GM20431 (cell line): ENCODE data around the gene TBL2.
"Not testable (repeated sequence)": the region's sequence is repeated elsewhere in the genome, so short reads cannot be mapped to it uniquely, and the experiment has no call there.

Experiments used
- in situ Hi-C: fragments of 300-500 bp; cut with MseI, MboI; formaldehyde crosslinking; loops from one replicate; pipeline ENCODE4 v1.15.0; 2020; ENCODE audit warnings: low sequenced_read_pairs; ENCODE audit not compliant: unreplicated experiment

The TBL2 gene

DNA sequence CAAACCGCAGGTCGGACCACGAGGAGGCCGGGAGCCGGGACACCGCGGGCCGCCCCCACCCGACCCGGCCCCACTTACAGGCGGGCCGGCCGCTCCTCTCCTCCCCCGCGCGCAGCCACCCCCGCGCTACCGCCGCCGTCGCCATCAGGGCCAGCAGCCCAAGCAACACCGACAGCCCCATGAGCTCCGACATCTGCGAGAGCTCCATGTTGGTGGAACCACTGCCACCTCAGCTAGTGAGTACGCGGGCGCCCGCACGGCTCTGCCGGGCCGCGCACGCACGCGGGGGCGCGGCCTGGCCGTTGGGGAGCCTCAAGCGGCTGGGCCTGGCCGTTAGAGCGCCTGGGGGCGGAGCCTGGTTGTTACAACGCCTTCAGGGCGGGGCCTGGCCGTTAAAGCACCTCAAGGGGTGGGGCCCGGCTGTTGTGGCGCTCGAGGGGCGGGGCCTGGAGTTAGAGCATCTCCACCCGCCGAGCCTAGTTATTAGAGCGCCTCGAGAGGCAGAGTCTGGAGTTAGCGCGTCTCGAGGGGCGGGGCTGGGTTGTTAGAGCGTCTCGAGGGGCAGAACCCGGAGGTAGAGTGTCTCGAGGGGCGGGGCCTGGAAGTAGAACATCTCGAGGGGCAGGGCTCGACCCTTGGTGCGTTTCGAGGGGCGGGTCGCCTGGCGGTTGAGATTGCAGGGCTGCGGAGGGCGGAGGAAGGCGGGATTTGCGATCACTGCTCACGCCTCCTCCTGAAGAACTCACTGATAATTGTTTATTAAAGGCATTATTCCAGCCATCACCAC is at the start of gene TBL2:
TSS of gene TBL2 (minus strand) at position 238 of the 787 bp plus-strand sequence. CDS start at position 208, 30 bp downstream.
- in situ Hi-C loops: no loop called here

DNA sequence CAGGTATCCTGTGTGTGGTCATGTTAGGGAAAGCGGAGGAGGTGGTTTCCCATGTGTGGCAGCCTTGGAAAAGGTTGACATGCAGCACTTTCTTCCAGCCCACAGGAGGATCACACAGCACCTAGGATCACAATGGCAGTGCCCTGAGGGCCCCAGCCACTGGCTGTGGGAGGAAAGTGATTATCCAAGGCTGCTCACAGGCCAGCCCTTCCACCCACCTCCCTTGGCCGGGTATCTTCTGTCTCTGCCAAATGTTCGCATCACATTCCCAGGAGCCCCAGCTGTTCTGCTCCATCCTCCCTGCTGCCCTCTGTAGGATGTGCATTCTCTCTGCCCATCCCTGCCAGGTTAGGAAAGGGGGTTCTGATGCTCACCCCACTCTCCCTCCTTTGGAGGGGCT is 48.4 kb upstream of the TBL2 start:
- in situ Hi-C loops: no loop called here

GRCh38 chr7:73625276-73625675 is 46.9 kb upstream of the TBL2 start:
- in situ Hi-C loops: no loop called here

- in situ Hi-C loops: no loop called here
Measured at GRCh38 chr7:73624669-73625001, 46.3 kb upstream of the TBL2 start.

- in situ Hi-C loops: no loop called here
Measured at GRCh38 chr7:73623798-73624668, 45.7 kb upstream of the TBL2 start, which contains the start of gene MLXIPL. MLXIPL (minus strand) TSS chr7:73624522; CDS start chr7:73624492, 30 bp downstream.

- in situ Hi-C loops: no loop called here
Measured at GRCh38 chr7:73622909-73623797, 44.8 kb upstream of the TBL2 start.

DNA sequence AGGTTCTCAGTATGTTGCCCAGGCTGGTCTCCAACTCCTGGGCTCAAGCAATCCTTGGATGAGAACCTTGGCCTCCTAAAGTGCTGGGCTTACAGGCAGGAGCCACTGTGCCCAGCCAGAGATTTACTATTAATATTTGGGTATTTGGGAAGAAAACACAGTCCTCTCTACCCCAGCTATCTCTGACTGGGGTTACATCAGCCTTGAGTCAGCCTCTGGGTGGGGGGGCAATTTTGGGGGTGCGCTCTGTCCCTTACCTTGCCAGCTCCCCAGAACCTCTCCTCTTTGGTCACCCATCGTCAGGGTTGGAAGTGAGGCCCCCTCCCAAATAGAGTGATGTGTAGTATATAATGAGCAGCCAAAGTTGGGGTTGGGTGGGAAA is 44.1 kb upstream of the TBL2 start:
- in situ Hi-C loops: no loop called here

DNA sequence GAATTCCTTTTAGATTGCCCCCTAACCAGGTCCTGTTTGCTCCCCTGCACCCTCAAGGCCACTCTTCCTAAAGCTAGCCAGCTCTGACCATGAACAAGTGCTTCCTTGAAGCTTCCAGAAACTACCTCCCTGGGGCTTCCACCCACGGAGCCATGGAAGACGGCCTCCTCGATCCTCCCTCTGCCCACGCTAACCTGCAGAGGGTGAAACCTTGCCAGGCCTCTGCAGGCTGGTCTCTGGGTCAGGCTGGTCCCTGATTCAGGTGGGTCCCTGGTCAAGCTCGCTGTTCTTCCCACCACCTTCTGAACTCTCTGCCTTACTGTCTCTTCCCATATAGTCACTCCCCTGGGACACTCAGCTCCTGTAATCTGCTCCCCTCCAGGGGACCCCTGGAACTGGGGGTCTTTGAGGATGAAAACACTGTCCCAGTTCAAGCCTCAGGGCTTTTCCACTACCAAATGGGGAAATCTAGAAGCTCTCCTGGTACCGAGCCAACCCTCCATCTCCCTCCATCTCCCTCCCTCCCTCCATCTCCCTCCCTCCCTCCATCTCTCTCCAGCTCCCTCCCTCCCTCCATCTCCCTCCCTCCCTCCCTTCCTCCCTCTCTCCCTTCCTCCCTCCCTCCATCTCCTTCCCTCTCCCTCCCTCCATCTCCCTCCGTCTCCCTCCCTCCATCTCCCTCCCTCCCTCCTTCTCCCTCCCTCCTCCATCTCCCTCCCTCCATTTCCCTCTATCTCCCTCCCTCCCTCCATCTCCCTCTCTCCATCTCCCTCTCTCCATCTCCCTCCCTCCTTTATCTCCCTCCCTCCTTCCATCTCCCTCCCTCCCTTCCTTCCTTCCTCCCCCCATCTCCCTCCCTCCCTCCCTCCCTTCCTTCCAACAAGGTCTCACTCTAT is 43.0 kb upstream of the TBL2 start:
- in situ Hi-C loops: no loop called here

- in situ Hi-C loops: not testable (repeated sequence)
Measured at GRCh38 chr7:73619394-73619793, 41.0 kb upstream of the TBL2 start.

- in situ Hi-C loops: no loop called here
Measured at GRCh38 chr7:73618538-73618937, 40.2 kb upstream of the TBL2 start.

DNA sequence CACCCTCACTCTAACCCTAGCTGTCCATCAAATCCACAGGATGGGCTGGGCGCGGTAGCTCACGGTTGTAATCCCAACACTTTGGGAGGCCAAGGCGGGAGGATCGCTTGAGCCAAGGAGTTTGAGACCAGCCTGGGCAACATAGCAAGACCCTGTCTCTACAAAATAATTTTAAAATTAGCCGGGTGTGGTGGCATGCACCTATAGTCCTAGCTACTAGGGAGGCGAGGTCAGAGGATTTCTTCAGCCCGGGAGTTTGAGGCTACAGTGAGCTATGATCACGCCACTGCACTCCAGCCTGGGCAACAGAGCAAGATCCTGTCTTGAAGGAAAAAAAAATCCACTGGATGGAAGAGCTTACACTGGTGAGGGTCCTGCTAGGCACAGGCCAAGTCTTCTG is 39.1 kb upstream of the TBL2 start:
- in situ Hi-C loops: not testable (repeated sequence)

DNA sequence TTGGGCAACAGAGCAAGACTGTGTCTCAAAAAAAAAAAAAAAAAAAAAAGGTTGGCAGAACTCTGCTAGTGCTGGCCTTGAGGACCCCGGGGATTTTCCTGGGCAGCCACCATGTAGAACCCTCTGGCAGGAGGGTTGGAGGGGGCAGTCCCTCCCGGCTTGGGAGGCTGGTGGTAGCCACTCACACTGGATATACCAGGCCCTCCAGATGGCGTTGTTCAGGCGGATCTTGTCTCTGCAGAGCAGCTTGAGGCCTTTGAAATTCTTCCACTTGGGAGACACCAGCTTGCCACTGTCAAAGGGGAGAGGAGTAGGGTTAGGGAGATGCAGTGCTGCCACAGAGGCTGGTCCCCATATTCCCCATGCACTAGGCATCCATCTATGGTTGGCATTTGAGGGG is 37.5 kb upstream of the TBL2 start:
- in situ Hi-C loops: no loop called here

GRCh38 chr7:73614937-73615336 is 36.6 kb upstream of the TBL2 start:
- in situ Hi-C loops: not testable (repeated sequence)

DNA sequence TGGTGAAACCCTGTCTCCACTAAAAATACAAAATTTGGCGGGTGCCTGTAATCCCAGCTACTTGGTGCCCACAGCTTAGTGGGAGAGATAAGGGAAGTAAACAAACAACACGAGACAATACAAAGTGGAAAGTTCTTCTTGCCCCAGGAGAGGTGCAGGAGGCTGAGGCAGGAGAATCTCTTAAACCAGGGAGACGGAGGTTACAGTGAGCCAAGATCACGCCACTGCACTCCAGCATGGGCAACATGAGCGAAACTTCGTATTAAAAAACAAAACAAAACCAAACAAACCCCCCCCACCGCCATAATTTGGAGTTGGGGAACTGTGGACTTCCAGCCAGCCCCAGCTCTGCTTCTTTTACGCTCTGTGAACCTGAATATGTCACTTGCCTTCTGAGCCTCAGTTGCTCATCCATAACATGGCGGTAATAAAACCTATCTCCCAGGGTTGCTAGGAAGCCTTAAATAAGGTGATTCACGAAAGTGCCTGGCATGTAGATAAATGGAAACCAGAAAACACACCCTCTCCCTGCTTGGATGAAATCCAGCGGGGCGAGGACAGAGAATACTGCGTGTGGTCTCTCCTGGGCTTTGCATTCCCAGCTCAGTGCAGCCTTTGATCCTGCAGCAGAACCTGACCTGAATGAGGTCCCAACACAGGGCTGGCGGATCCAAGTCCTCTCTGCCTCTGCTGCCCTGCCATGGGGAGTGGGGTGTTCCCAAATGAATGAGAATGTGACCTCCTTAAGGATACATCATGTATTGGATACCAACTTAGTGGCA is 35.8 kb upstream of the TBL2 start:
- in situ Hi-C loops: no loop called here

GRCh38 chr7:73612598-73613269 is 34.4 kb upstream of the TBL2 start:
- in situ Hi-C loops: no loop called here

- in situ Hi-C loops: no loop called here
Measured at GRCh38 chr7:73611017-73611555, 32.7 kb upstream of the TBL2 start.

DNA sequence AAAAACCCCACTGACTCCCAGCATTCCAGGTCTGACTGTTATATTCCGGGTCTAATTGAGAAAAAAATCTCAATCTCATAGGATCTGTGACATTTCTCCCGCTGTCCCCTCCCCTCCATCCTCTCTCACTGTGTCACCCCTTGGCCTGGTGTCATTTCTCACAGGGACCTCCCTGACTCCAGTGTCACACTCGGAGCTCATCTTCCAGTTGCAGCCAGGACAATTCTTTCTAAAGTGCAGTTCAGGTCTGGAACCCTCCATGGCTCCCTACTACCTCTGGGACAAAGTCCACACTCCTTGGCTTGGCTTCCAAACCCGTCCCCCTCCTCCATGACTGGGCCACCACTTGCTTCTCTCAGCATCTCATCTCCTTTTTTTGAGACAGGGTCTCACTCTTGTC is 31.7 kb upstream of the TBL2 start:
- in situ Hi-C loops: no loop called here

- in situ Hi-C loops: loop anchor here (10.0 kb wide), 1 partner anchor 127 kb away; the partner anchor contains the start of gene ABHD11
Measured at GRCh38 chr7:73607692-73607983, 29.3 kb upstream of the TBL2 start.
